CD8-positive, alpha-beta memory T cell (primary cell): ENCODE data around the gene CHSY3. TPM values are rescaled to one million over a fixed set of nuclear protein-coding genes. Genes with fewer than 3 reads are reported as not detected.

Experiments
- CTCF ChIA-PET: fragments of 350-600 bp; sonication (Branson Sonifier 250); formaldehyde crosslinking; loops from one replicate; lab custom pipeline; 2021; ENCODE audit warnings: antibody characterized with exemption; lab: Charles Lee
- POLR2A ChIA-PET: fragments of 350-600 bp; sonication (Branson Sonifier 250); formaldehyde crosslinking; loops from one replicate; lab custom pipeline; 2021; ENCODE audit warnings: antibody characterized with exemption; lab: Charles Lee
- DNase-seq, 5 donors: peaks; one replicate each; pipeline versions ENCODE4 v3.0.0 to v3.0.0-alpha.2; 2020 to 2022; ENCODE audit warnings: mixed read lengths in 1 of 5
- H3K27ac ChIP-seq: one replicate; pipeline ENCODE4 v1.7.0; 2013; ENCODE audit warnings: low read depth, mild to moderate bottlenecking, low read length, moderate library complexity
- H3K27me3 ChIP-seq: 2 replicates; pipeline ENCODE4 v1.7.0; 2013; ENCODE audit warnings: low read length, mild to moderate bottlenecking; ENCODE audit not compliant: insufficient read depth, poor library complexity, severe bottlenecking
- H3K36me3 ChIP-seq: 2 replicates; pipeline ENCODE4 v1.7.0; 2013; ENCODE audit warnings: mild to moderate bottlenecking, low read length, moderate library complexity; ENCODE audit not compliant: insufficient read depth
- H3K4me1 ChIP-seq: 2 replicates; pipeline ENCODE4 v1.7.0; 2013; ENCODE audit warnings: mild to moderate bottlenecking, low read length, moderate library complexity; ENCODE audit not compliant: insufficient read depth
- H3K4me3 ChIP-seq: 2 replicates; pipeline ENCODE4 v1.7.0; 2013; ENCODE audit warnings: mild to moderate bottlenecking, low read length
- H3K9me3 ChIP-seq: 2 replicates; pipeline ENCODE4 v1.7.0; 2013; ENCODE audit warnings: mild to moderate bottlenecking, low read length
- H3K27ac Mint-ChIP-seq, 8 donors: one replicate each; pipeline ENCODE4 v1.8.0; 2020 to 2021; ENCODE audit warnings: mixed read lengths in 8 of 8, mild to moderate bottlenecking in 6 of 8, inconsistent platforms in 3 of 8, moderate library complexity in 3 of 8
- H3K27me3 Mint-ChIP-seq, 2 donors: one replicate each; pipeline ENCODE4 v1.8.0; 2020 to 2021; ENCODE audit warnings: mixed read lengths in 2 of 2, mild to moderate bottlenecking in 1 of 2, moderate library complexity in 1 of 2
- H3K36me3 Mint-ChIP-seq, 3 donors: one replicate each; pipeline ENCODE4 v1.8.0; 2020 to 2021; ENCODE audit warnings: mixed read lengths in 3 of 3, inconsistent platforms in 1 of 3, mild to moderate bottlenecking in 1 of 3
- H3K4me1 Mint-ChIP-seq, 3 donors: one replicate each; pipeline ENCODE4 v1.8.0; 2020 to 2021; ENCODE audit warnings: mixed read lengths in 3 of 3, inconsistent platforms in 1 of 3, mild to moderate bottlenecking in 1 of 3
- H3K4me3 Mint-ChIP-seq, 7 donors: one replicate each; pipeline ENCODE4 v1.8.0; 2020 to 2021; ENCODE audit warnings: mixed read lengths in 7 of 7, mild to moderate bottlenecking in 6 of 7, moderate library complexity in 4 of 7, inconsistent platforms in 2 of 7
- H3K9me3 Mint-ChIP-seq, 5 donors: one replicate each; pipeline ENCODE4 v1.8.0; 2020 to 2022; ENCODE audit warnings: mixed read lengths in 5 of 5, mild to moderate bottlenecking in 3 of 5, moderate library complexity in 2 of 5, inconsistent platforms in 1 of 5
- polyA plus RNA-seq: library from polyadenylated mRNA; unstranded; fragments of 300-500 nt; fragmentation: Illumina TruSeq; gene quantifications from one replicate; pipeline ENCODE4 v1.2.3, GENCODE V29; 2021
- total RNA-seq, 2 experiments: library from RNA; stranded (reverse); gene quantifications; one replicate each; pipeline ENCODE4 v1.2.3, GENCODE V29; 2021

CHSY3 gene
- total and polyA plus RNA-seq, 3 experiments from 2014 or later = not detected

DNA sequence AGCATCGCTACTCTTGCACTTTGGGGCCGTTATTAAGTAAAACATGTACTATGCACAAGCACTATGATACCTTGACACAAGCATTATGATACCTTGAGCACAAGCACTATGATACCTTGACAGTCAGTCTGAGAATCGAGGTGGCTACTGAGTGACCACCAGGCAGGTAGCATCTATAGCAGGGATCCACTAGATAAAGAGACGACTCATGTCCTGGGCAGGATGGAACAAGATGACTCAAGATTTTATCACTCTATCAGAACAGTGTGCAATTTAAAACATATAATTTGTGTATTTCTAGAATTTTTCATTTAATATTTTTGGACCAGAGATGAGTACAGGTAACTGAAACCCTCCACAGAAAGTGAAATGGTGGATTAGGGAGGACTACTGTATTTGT lies 16.9 kb downstream of the CHSY3 start:
- H3K27ac Mint-ChIP-seq = no peak overlapping the region
- Histone ChIP-seq H3K27ac (no peak overlapping the region), H3K4me3 (no peak overlapping the region), H3K9me3 (no peaks in the 10 kb centered on the region), H3K4me1 (no peaks in the 10 kb centered on the region), H3K27me3 (no peaks in the 10 kb centered on the region), H3K36me3 (no peaks in the 10 kb centered on the region)
- H3K4me3 Mint-ChIP-seq = no peak overlapping the region
- ChIA-PET POLR2A (no interaction called here), CTCF (no interaction called here)
- peaks cover 2 to 3% of the 10 kb centered on the region in 2 donors for H3K27me3 Mint-ChIP-seq
- peaks cover 0 to 10% (median 0%) of the 10 kb centered on the region in 5 donors for H3K9me3 Mint-ChIP-seq
- no peaks in the 10 kb centered on the region for H3K4me1 Mint-ChIP-seq
- DNase-seq = no peak
- no peaks in the 10 kb centered on the region for H3K36me3 Mint-ChIP-seq

DNA sequence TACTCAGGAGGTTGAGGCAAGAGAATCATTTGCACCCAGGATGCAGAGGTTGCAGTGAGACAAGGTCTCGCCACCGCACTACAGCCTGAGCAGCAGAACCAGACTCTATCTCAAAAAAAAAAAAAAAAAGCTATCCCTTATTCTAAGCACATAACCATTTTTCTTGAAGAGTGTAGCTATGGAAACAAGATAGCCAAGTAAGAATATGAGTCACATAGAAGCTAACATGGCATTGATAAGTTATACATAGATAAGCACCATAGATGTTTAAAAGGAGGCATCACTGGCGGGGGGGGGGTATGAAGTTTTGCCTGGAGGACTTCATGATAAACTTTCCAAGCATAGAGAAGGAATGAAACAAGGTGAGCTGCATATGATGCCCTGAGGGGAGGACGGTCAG lies 26.0 kb downstream of the CHSY3 start:
- H3K27me3 Mint-ChIP-seq = no peaks in the 10 kb centered on the region
- no peak overlapping the region for H3K4me3 Mint-ChIP-seq
- Histone ChIP-seq H3K9me3 (no peaks in the 10 kb centered on the region), H3K27ac (no peak overlapping the region), H3K27me3 (no peaks in the 10 kb centered on the region), H3K36me3 (no peaks in the 10 kb centered on the region), H3K4me1 (no peaks in the 10 kb centered on the region), H3K4me3 (no peak overlapping the region)
- peaks cover 0 to 2% (median 0%) of the 10 kb centered on the region in 5 donors for H3K9me3 Mint-ChIP-seq
- H3K36me3 Mint-ChIP-seq = no peaks in the 10 kb centered on the region
- ChIA-PET POLR2A (no interaction called here), CTCF (no interaction called here)
- no peak overlapping the region for H3K27ac Mint-ChIP-seq
- H3K4me1 Mint-ChIP-seq = no peaks in the 10 kb centered on the region
- no peak for DNase-seq

DNA sequence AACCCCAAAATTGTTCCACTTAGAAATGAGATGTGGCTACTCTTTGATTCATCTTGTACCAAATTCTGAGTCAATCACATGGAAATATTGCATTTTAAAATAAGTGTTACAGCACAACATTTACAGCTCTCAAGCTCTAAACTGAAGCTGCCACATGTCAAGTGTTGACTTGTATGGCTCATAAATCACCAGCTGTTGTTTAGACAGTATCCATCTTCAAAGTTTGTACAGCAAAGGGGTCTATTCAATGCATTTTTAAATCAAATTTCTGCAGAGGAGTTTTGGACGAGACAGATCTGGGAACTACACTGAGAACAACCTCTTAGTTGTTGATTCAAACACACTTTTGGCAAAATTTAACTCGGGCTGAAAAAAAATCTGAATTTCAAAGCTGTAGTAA lies 31.4 kb downstream of the CHSY3 start:
- H3K27me3 ChIP-seq = no peaks in the 10 kb centered on the region
- Mint-ChIP-seq H3K4me3 (no peak overlapping the region), H3K9me3 (peaks cover 8 to 16% (median 15%) of the 10 kb centered on the region in 5 donors), H3K4me1 (no peaks in the 10 kb centered on the region), H3K27ac (no peak overlapping the region), H3K27me3 (peaks cover 0 to 3% of the 10 kb centered on the region in 2 donors), H3K36me3 (no peaks in the 10 kb centered on the region)
- DNase-seq = no peak
- no peak overlapping the region for H3K4me3 ChIP-seq
- H3K9me3 ChIP-seq = no peaks in the 10 kb centered on the region
- ChIA-PET CTCF (no interaction called here), POLR2A (no interaction called here)
- H3K4me1 ChIP-seq = no peaks in the 10 kb centered on the region
- no peak overlapping the region for H3K27ac ChIP-seq
- no peaks in the 10 kb centered on the region for H3K36me3 ChIP-seq

DNA sequence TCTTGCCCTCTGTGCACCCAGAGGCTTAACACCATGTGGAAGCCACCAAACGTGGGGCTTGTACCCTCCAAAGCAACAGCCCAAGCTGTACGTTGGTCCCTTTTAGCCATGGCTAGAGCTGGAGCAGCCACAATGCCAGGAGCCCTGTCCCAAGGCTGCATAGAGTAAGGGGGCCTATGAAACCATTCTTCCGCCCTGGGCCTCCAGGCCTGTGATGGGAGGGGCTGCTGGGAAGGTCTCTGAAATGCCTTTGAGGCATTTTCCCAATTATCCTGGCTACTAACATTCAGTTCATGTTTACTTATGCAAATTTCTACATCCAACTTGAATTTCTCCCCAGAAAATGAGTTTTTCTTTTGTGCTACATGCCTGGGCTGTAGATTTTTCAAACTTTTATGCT lies 33.8 kb downstream of the CHSY3 start:
- H3K4me3 ChIP-seq = no peak overlapping the region
- no peaks in the 10 kb centered on the region for H3K4me1 Mint-ChIP-seq
- no peaks in the 10 kb centered on the region for H3K36me3 ChIP-seq
- peaks cover 0 to 3% of the 10 kb centered on the region in 2 donors for H3K27me3 Mint-ChIP-seq
- ChIA-PET POLR2A (no interaction called here), CTCF (no interaction called here)
- no peak overlapping the region for H3K27ac ChIP-seq
- H3K4me3 Mint-ChIP-seq = no peak overlapping the region
- no peak for DNase-seq
- peaks cover 8 to 16% (median 15%) of the 10 kb centered on the region in 5 donors for H3K9me3 Mint-ChIP-seq
- H3K9me3 ChIP-seq = no peaks in the 10 kb centered on the region
- H3K27me3 ChIP-seq = no peaks in the 10 kb centered on the region
- no peaks in the 10 kb centered on the region for H3K36me3 Mint-ChIP-seq
- no peak overlapping the region for H3K27ac Mint-ChIP-seq
- no peaks in the 10 kb centered on the region for H3K4me1 ChIP-seq

DNA sequence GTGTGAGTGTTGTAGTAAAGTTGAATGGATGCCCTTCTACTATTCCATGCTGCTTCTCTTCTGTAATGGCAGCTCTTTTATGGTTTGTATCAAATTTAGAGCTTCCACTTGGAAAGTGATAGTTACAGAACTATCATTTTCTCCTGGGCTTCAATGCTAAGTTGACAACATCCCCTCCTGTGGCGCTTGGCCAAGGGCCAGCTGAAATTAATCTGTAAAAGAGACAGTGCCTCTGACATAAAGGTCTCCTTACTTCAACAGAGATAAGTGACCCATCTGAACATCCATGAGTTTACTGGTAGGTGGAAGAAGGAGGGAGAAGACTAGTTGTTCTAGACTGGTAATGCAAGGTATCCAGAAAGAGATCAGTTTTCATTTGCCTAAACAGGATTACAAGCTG lies 39.7 kb downstream of the CHSY3 start:
- Mint-ChIP-seq H3K9me3 (peaks cover 0 to 3% (median 0%) of the 10 kb centered on the region in 5 donors), H3K36me3 (no peaks in the 10 kb centered on the region), H3K27ac (peak overlapping the region in 1 of 8 donors; percentile 47), H3K4me3 (no peak overlapping the region), H3K4me1 (no peaks in the 10 kb centered on the region), H3K27me3 (peaks cover 0 to 1% of the 10 kb centered on the region in 2 donors)
- Histone ChIP-seq H3K27ac (no peak overlapping the region), H3K9me3 (no peaks in the 10 kb centered on the region), H3K27me3 (no peaks in the 10 kb centered on the region), H3K4me1 (no peaks in the 10 kb centered on the region), H3K4me3 (no peak overlapping the region), H3K36me3 (no peaks in the 10 kb centered on the region)
- CTCF ChIA-PET = no interaction called here
- POLR2A ChIA-PET = no interaction called here
- DNase-seq = no peak

DNA sequence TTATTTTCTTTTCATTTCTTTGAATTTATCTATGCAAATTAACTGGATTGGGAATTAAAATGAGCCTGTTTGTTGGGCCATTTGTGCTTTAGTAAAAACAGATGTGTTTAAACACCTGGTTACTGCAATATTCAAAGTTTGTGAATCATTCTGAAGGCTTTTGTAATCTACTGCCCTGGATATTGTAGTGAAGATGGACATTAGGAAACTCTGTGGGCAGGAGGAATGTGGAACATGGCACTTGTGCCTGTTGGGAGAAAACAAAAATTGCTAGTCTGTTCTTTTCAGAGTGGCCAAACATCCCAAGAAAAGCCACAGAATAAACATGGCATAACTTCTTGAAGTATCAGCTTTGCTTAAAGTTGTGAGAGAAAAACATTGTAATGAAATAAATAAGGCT lies 40.8 kb downstream of the CHSY3 start:
- POLR2A ChIA-PET = no interaction called here
- Histone ChIP-seq H3K4me1 (no peaks in the 10 kb centered on the region), H3K27ac (no peak overlapping the region), H3K27me3 (no peaks in the 10 kb centered on the region), H3K9me3 (no peaks in the 10 kb centered on the region), H3K4me3 (no peak overlapping the region), H3K36me3 (no peaks in the 10 kb centered on the region)
- Mint-ChIP-seq H3K27me3 (peaks cover 0 to 1% of the 10 kb centered on the region in 2 donors), H3K4me1 (no peaks in the 10 kb centered on the region), H3K27ac (no peak overlapping the region), H3K9me3 (no peaks in the 10 kb centered on the region), H3K36me3 (no peaks in the 10 kb centered on the region), H3K4me3 (no peak overlapping the region)
- CTCF ChIA-PET = no interaction called here
- DNase-seq = no peak

DNA sequence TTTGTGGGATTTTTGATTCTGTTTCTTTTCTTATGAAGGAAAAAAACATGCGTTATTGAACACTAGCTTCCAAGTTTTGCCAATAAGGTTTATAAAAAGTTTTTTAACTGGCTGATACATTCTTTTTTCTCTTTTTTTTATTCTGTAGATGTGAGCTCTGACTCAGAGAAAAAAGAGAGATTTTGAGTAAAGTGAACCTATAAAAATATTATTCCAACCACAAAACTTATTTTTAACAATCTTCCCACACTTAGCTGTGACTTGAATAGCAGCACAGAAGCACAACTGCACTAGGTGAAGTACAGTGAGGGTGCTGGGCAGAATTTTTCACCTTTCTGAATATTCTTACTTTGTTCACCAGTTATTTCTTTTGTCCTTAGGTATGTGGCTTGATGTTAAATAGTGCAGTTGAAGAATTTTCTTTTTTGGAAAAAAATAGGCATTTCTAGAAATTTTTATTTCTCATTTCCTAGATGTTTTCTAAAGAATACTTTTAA lies 41.6 kb downstream of the CHSY3 start:
- DNase-seq = no peak
- ChIA-PET CTCF (no interaction called here), POLR2A (no interaction called here)
- Mint-ChIP-seq H3K27me3 (peaks cover 0 to 1% of the 10 kb centered on the region in 2 donors), H3K4me3 (no peak overlapping the region), H3K36me3 (no peaks in the 10 kb centered on the region), H3K27ac (no peak overlapping the region), H3K4me1 (no peaks in the 10 kb centered on the region), H3K9me3 (no peaks in the 10 kb centered on the region)
- H3K27ac ChIP-seq = no peak overlapping the region
- H3K27me3 ChIP-seq = no peaks in the 10 kb centered on the region
- H3K4me1 ChIP-seq = no peaks in the 10 kb centered on the region
- no peaks in the 10 kb centered on the region for H3K9me3 ChIP-seq
- no peaks in the 10 kb centered on the region for H3K36me3 ChIP-seq
- H3K4me3 ChIP-seq = no peak overlapping the region

DNA sequence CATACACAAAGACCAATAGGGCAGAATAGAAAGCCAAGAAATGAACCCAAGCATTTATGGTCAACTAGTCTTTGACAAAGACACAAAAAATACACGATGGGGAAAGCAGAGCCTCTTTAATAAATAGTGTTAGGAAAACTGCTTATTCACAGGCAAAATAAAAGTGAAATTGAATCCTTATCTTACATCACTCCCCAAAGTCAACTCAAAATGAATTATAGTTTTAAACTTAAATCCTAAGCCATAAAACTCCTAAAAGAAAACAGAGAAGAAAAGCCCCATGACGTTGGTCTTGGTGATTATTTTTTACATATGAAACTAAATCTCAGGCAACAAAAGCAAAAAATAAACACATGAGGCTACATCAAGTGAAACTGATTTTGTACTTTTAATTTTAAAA lies 46.8 kb downstream of the CHSY3 start:
- Histone ChIP-seq H3K4me1 (no peaks in the 10 kb centered on the region), H3K36me3 (no peaks in the 10 kb centered on the region), H3K9me3 (no peaks in the 10 kb centered on the region), H3K27ac (no peak overlapping the region), H3K4me3 (no peak overlapping the region), H3K27me3 (no peaks in the 10 kb centered on the region)
- no peak for DNase-seq
- ChIA-PET CTCF (no interaction called here), POLR2A (no interaction called here)
- Mint-ChIP-seq H3K4me3 (no peak overlapping the region), H3K27ac (no peak overlapping the region), H3K4me1 (no peaks in the 10 kb centered on the region), H3K9me3 (peaks cover 0 to 12% (median 0%) of the 10 kb centered on the region in 5 donors), H3K36me3 (no peaks in the 10 kb centered on the region), H3K27me3 (peaks cover 0 to 1% of the 10 kb centered on the region in 2 donors)

DNA sequence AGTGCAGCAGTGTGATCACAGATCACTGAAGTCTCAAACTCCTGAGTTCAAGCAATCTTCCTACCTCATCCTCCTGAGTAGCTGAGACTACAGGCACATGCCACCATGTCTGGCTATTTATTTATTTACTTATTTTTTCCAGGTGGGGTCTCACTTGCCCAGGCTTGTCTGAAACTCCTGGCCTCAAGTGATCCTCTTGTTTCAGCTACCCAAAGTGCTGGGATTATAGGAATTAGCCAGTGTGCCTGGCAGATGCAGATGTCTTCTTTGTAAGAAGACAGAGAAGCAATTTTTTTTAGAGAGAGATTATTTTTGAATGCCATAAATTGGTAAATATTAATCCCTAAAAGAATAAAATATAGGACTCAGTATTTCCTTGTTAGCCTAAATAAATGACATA lies 54.3 kb downstream of the CHSY3 start:
- no peaks in the 10 kb centered on the region for H3K36me3 ChIP-seq
- no peak overlapping the region for H3K27ac ChIP-seq
- DNase-seq = no peak
- Mint-ChIP-seq H3K4me3 (no peak overlapping the region), H3K4me1 (no peaks in the 10 kb centered on the region), H3K27ac (no peak overlapping the region), H3K36me3 (no peaks in the 10 kb centered on the region), H3K27me3 (no peaks in the 10 kb centered on the region), H3K9me3 (peaks cover 1 to 11% (median 7%) of the 10 kb centered on the region in 5 donors)
- ChIA-PET CTCF (no interaction called here), POLR2A (no interaction called here)
- H3K9me3 ChIP-seq = no peaks in the 10 kb centered on the region
- H3K4me3 ChIP-seq = no peak overlapping the region
- H3K4me1 ChIP-seq = no peaks in the 10 kb centered on the region
- no peaks in the 10 kb centered on the region for H3K27me3 ChIP-seq
